Measurements from ENCODE around the gene CEACAM3.

Gene CEACAM3

GRCh38 chr19:41793414-41793727 lies 3.0 kb upstream of the CEACAM3 start:
- Histone ChIP-seq H3K4me3 (ENCODE audit: low read length) (no peak overlapping the region), H3K9ac (ENCODE audit: low read length) (no peak overlapping the region), H4K20me1 (ENCODE audit: insufficient read depth, low read length) (no peaks in the 10 kb centered on the region), H2AFZ (ENCODE audit: low read depth, low read length) (no peak overlapping the region), H3K4me2 (ENCODE audit: low read length) (no peak overlapping the region), H3K4me1 (ENCODE audit: low read length) (no peaks in the 10 kb centered on the region), H3K9me3 (ENCODE audit: insufficient read depth, low read length) (no peaks in the 10 kb centered on the region), H3K79me2 (ENCODE audit: low read length) (no peaks in the 10 kb centered on the region), H3K27ac (ENCODE audit: low read length) (no peak overlapping the region), H3K27me3 (ENCODE audit: low read depth, low read length) (peaks cover 36% of the 10 kb centered on the region), H3K36me3 (replicated peaks; ENCODE audit: low read depth, low read length) (no peaks in the 10 kb centered on the region)
- no peak for TF ChIP-seq EZH2phosphoT487 (IDR thresholded peaks at IDR 0.05; ENCODE audit: low read depth)
- TF ChIP-seq, protein P1, sequence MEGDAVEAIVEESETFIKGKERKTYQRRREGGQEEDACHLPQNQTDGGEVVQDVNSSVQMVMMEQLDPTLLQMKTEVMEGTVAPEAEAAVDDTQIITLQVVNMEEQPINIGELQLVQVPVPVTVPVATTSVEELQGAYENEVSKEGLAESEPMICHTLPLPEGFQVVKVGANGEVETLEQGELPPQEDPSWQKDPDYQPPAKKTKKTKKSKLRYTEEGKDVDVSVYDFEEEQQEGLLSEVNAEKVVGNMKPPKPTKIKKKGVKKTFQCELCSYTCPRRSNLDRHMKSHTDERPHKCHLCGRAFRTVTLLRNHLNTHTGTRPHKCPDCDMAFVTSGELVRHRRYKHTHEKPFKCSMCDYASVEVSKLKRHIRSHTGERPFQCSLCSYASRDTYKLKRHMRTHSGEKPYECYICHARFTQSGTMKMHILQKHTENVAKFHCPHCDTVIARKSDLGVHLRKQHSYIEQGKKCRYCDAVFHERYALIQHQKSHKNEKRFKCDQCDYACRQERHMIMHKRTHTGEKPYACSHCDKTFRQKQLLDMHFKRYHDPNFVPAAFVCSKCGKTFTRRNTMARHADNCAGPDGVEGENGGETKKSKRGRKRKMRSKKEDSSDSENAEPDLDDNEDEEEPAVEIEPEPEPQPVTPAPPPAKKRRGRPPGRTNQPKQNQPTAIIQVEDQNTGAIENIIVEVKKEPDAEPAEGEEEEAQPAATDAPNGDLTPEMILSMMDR (IDR thresholded peaks at IDR 0.05; ENCODE audit: low read depth, low read length): no peak; the same call in 1 of the 2 replicates

- no peak for TF ChIP-seq EZH2phosphoT487 (IDR thresholded peaks at IDR 0.05; ENCODE audit: low read depth)
- TF ChIP-seq, protein P1 (IDR thresholded peaks at IDR 0.05; ENCODE audit: low read depth, low read length): peak; percentile 79
- Histone ChIP-seq H3K79me2 (ENCODE audit: low read length) (no peaks in the 10 kb centered on the region), H4K20me1 (ENCODE audit: insufficient read depth, low read length) (no peaks in the 10 kb centered on the region), H3K9ac (ENCODE audit: low read length) (no peak overlapping the region), H3K9me3 (ENCODE audit: insufficient read depth, low read length) (no peaks in the 10 kb centered on the region), H3K27ac (ENCODE audit: low read length) (no peak overlapping the region), H3K27me3 (ENCODE audit: low read depth, low read length) (peaks cover 34% of the 10 kb centered on the region), H3K36me3 (replicated peaks; ENCODE audit: low read depth, low read length) (no peaks in the 10 kb centered on the region), H3K4me2 (ENCODE audit: low read length) (no peak overlapping the region), H3K4me1 (ENCODE audit: low read length) (no peaks in the 10 kb centered on the region), H3K4me3 (ENCODE audit: low read length) (no peak overlapping the region), H2AFZ (ENCODE audit: low read depth, low read length) (no peak overlapping the region)
Measured at GRCh38 chr19:41795031-41795461, 1.3 kb upstream of the CEACAM3 start.

GRCh38 chr19:41796901-41797300 lies 514 bp downstream of the CEACAM3 start:
- Histone ChIP-seq H3K9ac (ENCODE audit: low read length) (no peak overlapping the region), H3K4me2 (ENCODE audit: low read length) (no peak overlapping the region), H3K27ac (ENCODE audit: low read length) (no peak overlapping the region), H3K36me3 (replicated peaks; ENCODE audit: low read depth, low read length) (no peaks in the 10 kb centered on the region), H3K4me3 (ENCODE audit: low read length) (no peak overlapping the region), H3K27me3 (ENCODE audit: low read depth, low read length) (peaks cover 25% of the 10 kb centered on the region), H3K9me3 (ENCODE audit: insufficient read depth, low read length) (no peaks in the 10 kb centered on the region), H3K79me2 (ENCODE audit: low read length) (no peaks in the 10 kb centered on the region), H4K20me1 (ENCODE audit: insufficient read depth, low read length) (no peaks in the 10 kb centered on the region), H2AFZ (ENCODE audit: low read depth, low read length) (no peak overlapping the region), H3K4me1 (ENCODE audit: low read length) (peaks cover 5% of the 10 kb centered on the region)
- TF ChIP-seq, protein P1 (IDR thresholded peaks at IDR 0.05; ENCODE audit: low read depth, low read length): no peak
- TF ChIP-seq EZH2phosphoT487 (IDR thresholded peaks at IDR 0.05; ENCODE audit: low read depth): no peak

GRCh38 chr19:41799444-41800000 lies 3.1 kb downstream of the CEACAM3 start:
- TF ChIP-seq, protein P1 (IDR thresholded peaks at IDR 0.05; ENCODE audit: low read depth, low read length): no peak
- TF ChIP-seq EZH2phosphoT487 (IDR thresholded peaks at IDR 0.05; ENCODE audit: low read depth): no peak
- Histone ChIP-seq H3K36me3 (replicated peaks; ENCODE audit: low read depth, low read length) (no peaks in the 10 kb centered on the region), H3K4me1 (ENCODE audit: low read length) (peaks cover 12% of the 10 kb centered on the region), H3K27ac (ENCODE audit: low read length) (no peak overlapping the region), H3K79me2 (ENCODE audit: low read length) (no peaks in the 10 kb centered on the region), H4K20me1 (ENCODE audit: insufficient read depth, low read length) (no peaks in the 10 kb centered on the region), H3K9ac (ENCODE audit: low read length) (no peak overlapping the region), H3K4me2 (ENCODE audit: low read length) (no peak overlapping the region), H3K4me3 (ENCODE audit: low read length) (no peak overlapping the region), H2AFZ (ENCODE audit: low read depth, low read length) (no peak overlapping the region), H3K9me3 (ENCODE audit: insufficient read depth, low read length) (no peaks in the 10 kb centered on the region), H3K27me3 (ENCODE audit: low read depth, low read length) (peaks cover 13% of the 10 kb centered on the region)

Data from OCI-LY3 (cell line).